Stimulated activated CD8-positive, alpha-beta memory T cell treated with anti-CD3 and anti-CD28 coated beads, Interleukin-12 subunit alpha, Interleukin-12 subunit beta, amount 100 ng/mL, for 24 hours (primary cell): Measurements from ENCODE around the gene PSMD4.

ENCODE experiments used
- DNase-seq: peaks from one replicate; pipeline ENCODE4 v3.0.0-alpha.2; 2020; ENCODE audit errors: extremely low read depth

Gene PSMD4

DNA sequence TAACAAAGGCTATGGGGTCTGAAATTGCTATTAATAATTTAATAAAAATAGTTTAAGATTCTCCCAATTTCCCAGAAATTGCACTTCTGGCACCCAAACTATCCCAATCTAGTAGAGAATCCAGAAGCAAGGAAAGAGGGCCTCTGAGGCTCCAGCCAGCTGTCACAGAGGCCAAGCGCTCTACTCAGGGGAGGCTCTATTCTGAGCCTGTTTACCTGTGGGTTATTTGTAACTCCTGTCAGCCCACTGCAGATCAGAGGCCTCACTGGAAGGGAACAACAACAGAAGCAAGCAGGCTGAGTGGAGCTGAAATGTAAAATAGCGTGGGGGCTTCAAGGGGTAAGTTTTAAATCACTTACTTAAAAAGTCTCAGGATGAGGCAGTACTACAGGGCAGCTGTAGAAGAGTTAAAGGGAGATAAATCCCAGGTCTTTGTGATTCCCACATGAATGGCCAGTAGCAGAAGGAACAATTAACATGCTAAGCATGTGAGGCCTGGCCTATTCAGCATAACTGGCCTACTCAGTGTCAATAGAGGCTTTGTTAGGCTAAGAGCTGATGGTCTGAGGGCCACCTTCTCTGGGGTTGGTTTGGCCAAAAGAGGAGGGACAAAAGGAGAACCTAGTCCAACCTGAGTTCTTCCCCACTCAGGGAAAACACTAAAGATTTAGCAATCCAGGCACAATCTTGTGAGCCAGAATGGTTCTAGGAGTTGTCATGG, 40.4 kb downstream of the PSMD4 start:
- no peak for DNase-seq

DNA sequence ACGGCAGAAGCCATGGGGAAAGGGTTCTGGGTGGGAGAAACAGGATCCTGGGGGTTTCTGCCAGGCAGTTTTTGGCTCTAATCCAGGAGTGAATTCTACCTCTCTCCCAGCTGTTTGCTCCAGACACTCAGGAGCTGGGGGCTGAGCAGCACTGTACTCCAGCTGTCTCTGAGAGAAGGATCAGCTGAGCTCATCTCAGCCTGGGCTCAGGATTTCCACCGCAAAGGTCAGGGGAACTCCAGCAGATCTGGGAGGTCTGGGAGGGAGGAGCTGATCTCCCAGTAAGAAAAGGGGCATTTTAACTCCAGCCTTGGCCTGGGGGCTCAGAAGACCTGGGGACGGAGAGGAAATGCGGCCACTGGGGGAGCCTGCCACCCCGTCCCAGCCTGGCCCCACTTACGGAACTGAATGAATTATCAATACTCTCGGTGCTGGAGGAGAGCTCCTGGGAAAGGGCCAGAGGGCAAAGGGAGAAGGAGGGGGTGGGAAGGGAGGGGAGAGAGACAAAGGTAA, 55.3 kb downstream of the PSMD4 start:
- no peak for DNase-seq

- no peak for DNase-seq
These were observed 56.5 kb downstream of the PSMD4 start for GRCh38 chr1:151311011-151311410.

- DNase-seq = peak; percentile 72
These were observed 57.2 kb downstream of the PSMD4 start for GRCh38 chr1:151311589-151312331.

GRCh38 chr1:151312411-151312810, 57.9 kb downstream of the PSMD4 start:
- DNase-seq = no peak

DNA sequence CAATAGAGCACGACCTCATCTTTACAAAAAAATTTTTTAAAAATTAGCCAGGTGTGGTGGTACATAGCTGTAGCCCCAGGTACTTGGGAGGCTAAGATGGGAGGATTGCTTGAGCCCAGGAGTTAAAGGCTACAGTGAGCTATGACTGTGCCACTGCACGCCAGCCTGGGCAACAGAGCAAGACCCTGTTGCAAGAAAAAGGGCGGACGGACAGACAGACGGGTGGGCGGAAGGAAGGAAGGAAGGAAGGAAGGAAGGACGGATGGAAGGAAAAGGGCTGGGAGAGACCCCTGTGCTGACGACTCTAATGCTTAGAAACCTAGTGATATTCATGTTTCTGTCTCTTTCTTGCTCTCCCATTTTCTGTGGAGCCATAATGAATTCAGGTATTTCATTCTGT, 58.3 kb downstream of the PSMD4 start:
- DNase-seq = no peak

DNA sequence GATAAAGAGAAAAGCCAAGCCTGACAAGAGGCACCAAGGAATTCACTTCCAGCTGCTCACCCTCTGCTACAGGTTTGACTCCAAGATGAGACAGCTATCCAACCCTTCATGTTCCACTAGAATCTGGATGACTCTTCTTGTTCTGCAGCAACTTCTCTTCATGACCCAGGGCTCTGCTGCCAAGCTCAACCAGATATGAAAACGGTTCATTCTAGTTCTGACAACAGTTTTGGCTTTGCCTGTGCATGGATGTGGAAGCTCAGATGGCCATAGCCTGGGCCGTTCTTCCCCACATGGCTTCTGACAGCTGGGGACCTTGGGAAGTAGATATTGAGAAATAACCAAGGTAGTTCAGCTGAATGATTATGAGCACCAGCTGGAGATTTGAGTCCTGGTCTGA, 59.0 kb downstream of the PSMD4 start:
- DNase-seq = no peak

- no peak for DNase-seq
These were observed 59.8 kb downstream of the PSMD4 start for GRCh38 chr1:151314137-151314875.

GRCh38 chr1:151315565-151316235, 61.2 kb downstream of the PSMD4 start:
- no peak for DNase-seq
